HG02973 (cell line): Measurements from ENCODE around the gene UBE2F.
"Not testable (repeated sequence)": the region's sequence is repeated elsewhere in the genome, so short reads cannot be mapped to it uniquely, and the experiment has no call there.

ENCODE experiments used
- ATAC-seq: cut with Tn5 transposase; IDR thresholded peaks from one replicate; pipeline ENCODE4 v1.9.1; 2021; ENCODE audit warnings: moderate library complexity; ENCODE audit not compliant: unreplicated experiment

Gene UBE2F

DNA sequence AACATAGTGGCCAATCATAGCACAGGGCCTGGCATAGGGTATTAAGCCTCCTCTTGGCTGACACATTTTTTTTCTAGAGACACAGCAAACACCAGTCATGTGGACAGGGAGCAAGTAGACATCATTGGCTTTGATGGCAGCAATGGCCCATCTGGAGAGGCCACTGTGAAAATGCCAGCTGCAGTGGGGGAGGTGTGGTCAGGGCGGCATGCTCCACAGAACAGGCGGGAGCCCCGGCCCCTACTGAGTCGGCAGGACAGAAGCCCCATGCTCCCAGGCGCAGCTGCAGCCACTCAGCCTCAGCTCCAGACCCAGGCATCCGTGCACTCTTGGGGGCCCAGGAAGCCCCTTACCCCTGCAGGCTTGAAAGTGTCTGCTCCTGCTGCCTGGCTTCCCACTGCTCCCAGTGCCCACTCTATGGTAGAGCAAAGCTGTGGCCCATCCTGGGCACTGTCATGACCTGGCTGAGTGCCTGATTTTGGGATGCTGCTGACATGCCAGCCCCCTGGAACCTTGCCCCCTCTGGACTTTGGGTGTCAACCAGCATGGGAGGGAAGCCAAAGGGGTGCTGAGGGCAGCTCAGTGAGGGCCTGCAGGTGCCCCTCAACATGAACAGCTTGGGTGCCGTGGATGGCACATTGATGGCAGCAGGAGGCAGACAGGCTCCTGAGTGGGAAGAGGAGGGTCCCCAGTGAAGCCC, 23.3 kb upstream of the UBE2F start:
- ATAC-seq, result no peak

GRCh38 chr2:237944302-237944701, 22.5 kb upstream of the UBE2F start:
- ATAC-seq, result no peak

GRCh38 chr2:237946423-237946822, 20.4 kb upstream of the UBE2F start:
- no peak for ATAC-seq

GRCh38 chr2:237951354-237951753, 15.5 kb upstream of the UBE2F start:
- not testable (repeated sequence) for ATAC-seq

DNA sequence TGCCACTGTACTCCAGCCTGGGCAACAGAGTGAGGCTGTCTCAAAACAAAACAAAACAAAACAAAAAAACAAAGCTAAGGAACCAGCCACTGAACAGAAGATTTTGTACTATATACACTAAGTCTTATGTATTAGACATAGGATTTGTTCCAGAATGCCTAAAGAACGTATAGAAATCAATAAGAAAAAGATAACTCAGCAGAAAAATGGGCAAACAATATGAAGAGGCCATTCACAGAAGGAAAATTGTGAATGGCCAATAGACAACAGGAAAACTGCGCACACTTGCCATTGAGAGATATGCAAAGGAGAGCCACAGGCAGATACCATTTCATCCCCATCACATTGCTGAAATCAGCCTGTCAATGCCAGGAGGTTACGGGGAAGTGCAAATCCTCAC, 14.9 kb upstream of the UBE2F start:
- ATAC-seq, result no peak

- ATAC-seq, result no peak
These were observed 14.0 kb upstream of the UBE2F start for GRCh38 chr2:237952851-237953250.

DNA sequence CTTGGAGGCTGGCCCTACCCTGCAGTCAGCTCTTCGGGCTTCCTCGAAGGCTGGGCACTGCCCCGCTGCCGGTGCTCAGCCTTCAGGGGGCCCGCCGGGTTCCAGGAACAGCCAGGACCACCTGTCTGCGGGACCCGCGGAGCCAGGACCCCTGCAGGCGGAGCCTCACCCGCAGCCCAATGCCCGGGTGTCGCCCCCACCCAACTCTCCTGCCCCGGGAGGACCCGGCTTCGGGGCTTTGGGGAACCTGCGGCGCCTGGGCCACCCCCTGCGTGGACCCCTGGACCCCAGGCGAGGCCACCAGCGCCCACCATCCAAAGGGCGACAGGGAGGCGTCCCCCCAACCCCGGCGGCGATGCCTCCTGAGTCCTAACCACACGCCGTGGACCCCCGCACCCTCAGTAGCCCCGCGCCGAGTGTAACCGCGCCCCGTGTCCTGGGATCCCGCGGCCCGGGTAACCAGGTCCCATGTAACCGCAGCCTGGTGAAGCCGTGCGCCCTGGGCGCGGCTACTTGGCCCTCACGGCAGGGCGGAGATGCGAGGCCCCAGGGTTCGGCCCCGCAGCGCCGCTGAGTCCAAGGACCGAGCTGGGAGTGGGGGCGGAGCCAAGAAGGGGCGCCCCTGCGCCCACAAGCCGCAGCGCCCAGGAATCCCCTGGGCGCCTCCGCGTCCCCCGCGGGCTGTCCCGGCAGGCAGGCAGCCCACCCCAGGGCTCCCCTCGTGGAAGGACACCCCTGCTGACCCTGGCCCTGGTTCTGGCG, 11.0 kb upstream of the UBE2F start:
- ATAC-seq, result no peak

DNA sequence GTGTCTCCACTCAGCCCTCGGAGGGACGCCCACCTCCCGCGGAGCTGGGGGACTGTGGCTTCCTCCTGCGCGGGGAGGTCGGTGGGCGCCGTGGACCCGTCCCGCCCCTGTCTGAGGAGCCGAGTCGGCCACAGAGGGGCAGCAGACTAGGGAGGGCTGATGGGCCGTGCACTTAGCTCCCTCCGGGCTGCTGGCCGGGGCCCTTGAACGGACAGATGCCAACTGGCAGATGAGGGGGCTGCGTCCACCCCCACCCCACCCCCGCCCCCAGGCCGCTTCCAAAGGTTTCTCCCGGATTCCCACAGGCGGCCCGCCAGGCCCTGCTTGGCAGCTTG, 10.4 kb upstream of the UBE2F start:
- ATAC-seq, result no peak

- no peak for ATAC-seq
These were observed 5.2 kb upstream of the UBE2F start for GRCh38 chr2:237961637-237962036.

- ATAC-seq, result no peak
These were observed 4.3 kb upstream of the UBE2F start for GRCh38 chr2:237962432-237963084.

DNA sequence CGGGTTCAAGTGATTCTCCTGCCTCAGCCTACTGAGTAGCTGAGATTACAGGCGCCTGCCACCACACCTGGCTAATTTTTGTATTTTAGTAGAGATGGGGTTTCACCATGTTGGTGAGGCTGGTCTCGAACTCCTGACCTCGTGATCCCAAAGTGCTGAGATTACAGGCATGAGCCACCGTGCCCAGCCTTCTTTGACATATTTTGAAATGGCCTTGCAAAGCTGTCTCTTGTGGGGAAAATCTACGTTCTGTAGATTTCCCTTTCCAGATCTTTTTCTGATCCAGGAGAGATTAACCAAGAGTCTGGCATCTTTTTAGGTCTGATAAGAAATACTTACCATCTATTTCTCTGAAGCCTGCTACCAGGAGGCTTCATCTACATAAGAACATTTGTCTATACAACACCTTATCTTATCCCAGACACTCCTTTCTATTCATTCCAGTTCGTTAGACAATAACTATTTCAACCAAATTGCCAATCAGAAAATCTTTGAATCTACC, 3.3 kb upstream of the UBE2F start:
- ATAC-seq, result not testable (repeated sequence)

GRCh38 chr2:237964194-237964577, 2.6 kb upstream of the UBE2F start:
- ATAC-seq, result no peak

DNA sequence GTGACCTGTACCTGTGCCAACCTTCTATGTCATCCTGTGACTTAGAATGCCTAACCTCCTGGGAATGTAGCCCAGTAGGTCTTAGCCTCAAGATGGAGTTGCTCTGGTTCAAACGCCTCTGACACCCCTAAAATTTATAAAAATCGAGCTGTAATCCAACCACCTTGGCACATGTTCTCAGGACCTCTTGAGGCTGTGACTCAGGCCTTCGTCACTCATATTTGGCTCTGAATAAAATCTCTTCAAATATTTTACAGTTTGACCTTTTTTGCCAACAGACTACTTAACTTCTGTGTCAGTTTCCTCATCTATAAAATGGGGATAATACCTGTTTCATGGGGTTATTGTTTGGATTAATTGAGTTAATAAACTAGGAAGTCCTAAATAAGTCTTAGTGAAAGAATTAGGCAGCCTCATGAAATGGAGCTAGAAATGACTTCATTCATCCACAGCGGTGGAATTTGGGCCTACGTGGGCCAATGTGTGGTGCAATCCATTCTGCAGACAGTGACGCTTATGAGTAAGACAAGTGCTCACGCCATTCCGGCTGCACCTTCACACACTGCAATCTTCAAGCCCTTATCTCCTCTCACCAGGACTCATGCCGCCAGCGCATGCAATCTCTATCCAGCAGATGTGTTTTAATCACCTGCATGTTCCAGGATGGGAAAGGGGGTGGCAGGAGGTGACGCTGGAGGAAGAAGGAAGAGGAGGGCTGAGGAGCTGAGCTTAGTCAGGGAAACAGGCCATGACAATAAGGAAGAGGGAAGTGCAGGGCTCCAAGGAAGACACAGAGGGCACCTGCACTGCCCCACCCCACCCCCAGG, 2.0 kb upstream of the UBE2F start:
- ATAC-seq, result no peak

DNA sequence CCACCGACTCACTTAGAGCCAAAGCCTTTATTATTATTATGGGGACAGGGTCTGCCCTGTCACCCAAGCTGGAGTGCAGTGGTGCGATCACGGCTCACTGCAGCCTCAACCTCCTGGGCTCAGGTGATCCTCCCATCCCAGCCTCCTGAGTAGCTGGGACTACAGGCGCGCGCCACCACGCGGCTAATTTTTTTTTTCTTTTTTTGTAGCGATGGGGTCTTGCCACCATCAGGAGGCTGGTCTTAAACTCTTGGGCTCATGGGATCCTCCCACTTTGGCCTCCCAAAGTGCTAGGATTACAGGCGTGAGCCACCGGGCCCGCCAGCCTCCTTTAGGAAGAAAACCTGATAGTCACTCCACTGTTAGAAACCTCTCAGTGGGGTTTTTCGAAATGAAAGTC, 970 bp upstream of the UBE2F start:
- ATAC-seq, result not testable (repeated sequence)

- no peak for ATAC-seq
These were observed 607 bp upstream of the UBE2F start for GRCh38 chr2:237966250-237966564.

DNA sequence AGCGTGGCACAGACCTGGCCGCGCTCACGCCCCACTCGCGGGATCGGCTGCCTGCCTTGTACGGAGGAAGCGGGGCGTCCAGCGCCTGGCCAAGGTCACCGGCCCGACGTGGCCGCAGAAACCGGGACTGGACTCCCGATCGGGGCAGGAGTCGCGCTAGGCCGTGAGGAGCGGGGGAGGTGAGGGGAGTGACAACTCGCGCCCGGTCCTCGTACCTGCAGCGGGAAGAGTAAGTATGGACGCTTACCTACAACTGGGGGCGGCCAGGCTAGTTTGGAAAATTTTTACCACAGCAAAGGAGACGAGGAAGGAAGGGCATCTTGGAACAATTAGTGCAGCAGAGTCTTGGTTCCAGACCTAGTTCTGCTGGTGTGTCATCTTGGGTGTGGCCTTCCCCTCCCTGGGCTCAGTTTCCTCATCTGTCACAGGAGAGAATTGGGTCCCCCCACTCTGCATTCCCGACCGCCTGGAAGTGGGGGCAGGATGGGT, 693 bp downstream of the UBE2F start:
- no peak for ATAC-seq

DNA sequence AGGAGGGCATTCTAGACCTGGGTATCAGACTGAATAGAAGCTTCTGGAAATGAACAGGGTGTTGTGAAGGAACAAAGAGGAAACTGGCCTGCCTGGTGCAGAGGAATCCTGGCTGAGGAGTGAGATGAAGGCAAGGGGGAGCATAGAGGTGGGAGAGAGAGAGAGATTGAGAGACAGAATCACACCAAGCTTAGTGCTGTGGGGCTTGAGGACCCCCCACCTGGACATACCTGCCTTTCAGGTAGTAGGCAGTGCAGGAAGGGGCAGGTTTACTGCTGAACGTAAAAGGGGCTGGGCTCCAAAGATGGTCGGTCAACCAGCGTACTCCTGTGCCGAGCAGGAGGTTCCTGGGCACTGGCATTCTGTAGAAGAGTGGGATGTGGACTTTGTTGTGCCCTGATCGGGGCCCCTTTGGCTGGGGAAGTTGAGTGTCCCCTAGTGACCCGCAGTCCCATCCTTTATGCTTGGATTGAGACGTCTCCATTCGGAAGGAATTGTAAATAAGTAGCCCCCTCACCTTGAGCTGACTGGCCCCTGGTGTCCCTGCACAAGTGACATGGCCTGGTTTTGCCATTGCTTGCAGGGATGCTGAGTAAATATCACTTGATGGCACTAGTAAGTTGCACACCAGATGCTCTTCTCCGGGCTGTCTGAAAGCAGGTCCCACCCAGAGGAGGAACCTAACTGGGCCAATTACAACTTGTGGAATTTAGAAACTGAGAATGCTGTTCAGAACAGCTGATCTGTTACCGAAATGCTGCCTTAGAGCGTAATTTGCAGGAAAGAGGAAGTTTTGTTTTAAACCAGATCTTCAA, 1.4 kb downstream of the UBE2F start:
- peak; percentile 29 for ATAC-seq

DNA sequence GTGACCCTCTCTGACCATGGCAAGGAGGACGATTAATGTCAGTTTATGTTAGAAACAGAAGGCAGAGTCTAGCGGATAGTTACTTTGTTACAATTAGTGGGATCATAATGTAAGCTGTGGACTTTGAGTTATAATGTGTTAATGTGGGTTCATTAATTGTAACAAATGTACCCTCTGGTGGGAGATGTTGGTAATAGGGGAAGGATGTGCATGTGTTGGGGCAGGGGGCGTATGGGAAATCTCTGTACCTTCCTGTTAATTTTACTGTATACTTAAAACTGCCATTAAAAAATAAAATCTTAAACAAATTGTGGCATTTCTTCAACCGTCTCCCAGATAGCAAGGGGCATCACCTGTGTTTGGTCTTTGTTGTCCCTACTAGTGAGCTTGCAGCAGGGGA, 4.8 kb downstream of the UBE2F start:
- ATAC-seq, result no peak

DNA sequence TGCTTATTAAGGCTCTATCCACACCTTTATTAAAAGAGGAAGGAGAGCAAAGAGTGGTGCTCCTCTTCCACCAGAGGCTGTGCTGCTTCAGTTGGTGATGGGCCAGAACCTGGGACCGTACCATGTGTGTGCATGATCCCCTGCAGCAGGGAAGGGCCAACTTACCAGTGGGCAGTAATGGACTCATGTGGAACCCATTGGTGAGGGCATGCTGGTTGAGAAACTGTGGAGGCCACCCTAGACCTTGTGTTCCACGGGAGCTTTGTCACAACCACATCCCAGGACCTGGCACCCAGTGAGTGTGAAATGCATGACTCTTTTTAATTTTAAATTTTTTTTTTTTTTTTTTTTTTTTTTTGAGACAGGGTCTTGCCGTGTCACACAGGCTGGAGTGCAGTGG, 5.4 kb downstream of the UBE2F start:
- no peak for ATAC-seq

DNA sequence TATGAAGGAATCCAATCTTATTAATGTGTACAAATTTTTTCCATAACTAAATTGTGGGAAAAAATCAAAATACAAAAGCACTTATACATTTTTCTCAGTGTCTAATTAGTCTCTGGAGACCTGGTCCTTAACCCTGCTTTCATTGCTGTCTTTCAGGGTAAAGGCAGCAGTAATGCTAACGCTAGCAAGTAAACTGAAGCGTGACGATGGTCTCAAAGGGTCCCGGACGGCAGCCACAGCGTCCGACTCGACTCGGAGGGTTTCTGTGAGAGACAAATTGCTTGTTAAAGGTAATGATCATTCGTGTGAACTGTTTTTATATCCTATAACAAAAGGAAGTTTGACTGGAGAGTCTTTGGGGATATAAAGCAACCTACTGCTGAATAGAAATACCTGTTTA, 6.1 kb downstream of the UBE2F start:
- no peak for ATAC-seq
